ENCODE results near the gene NPAS3. TPM values are rescaled to one million over a fixed set of nuclear protein-coding genes. Genes with fewer than 3 reads are reported as not detected.

Gene NPAS3
- total RNA-seq, 1 donor from 2014 or later, result 2.5 TPM

DNA sequence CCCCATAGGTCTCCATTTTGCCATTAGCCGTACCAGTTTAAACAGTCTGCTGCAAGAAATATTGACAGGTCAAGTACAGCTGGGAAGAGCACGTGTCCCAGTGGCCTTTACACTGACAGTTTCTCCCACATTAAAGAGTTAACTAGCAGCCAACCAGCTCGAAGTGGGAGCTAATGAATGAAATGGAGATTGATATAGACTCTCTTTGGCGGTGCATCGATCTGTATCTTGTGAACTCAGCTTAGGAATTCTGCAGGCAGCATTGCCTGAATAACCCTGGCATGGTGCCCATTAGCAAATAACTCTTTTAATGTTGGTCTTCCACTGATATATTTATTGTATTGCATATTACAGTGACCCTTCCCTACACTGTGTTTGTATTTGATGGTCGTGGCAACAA, 692.8 kb downstream of the NPAS3 start:
- Histone ChIP-seq H3K27ac (replicated peaks) (no peak overlapping the region), H3K9me3 (replicated peaks) (no peaks in the 10 kb centered on the region), H3K4me3 (no peak overlapping the region), H3K27me3 (ENCODE audit: low read depth) (no peaks in the 10 kb centered on the region), H3K4me1 (no peaks in the 10 kb centered on the region), H3K36me3 (no peaks in the 10 kb centered on the region)
- no peak for DNase-seq
- TF ChIP-seq, protein P1, sequence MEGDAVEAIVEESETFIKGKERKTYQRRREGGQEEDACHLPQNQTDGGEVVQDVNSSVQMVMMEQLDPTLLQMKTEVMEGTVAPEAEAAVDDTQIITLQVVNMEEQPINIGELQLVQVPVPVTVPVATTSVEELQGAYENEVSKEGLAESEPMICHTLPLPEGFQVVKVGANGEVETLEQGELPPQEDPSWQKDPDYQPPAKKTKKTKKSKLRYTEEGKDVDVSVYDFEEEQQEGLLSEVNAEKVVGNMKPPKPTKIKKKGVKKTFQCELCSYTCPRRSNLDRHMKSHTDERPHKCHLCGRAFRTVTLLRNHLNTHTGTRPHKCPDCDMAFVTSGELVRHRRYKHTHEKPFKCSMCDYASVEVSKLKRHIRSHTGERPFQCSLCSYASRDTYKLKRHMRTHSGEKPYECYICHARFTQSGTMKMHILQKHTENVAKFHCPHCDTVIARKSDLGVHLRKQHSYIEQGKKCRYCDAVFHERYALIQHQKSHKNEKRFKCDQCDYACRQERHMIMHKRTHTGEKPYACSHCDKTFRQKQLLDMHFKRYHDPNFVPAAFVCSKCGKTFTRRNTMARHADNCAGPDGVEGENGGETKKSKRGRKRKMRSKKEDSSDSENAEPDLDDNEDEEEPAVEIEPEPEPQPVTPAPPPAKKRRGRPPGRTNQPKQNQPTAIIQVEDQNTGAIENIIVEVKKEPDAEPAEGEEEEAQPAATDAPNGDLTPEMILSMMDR (IDR thresholded peaks at IDR 0.05; ENCODE audit: borderline replicate concordance), result no peak
- intact Hi-C loops (cut with micrococcal nuclease), result no loop called here

DNA sequence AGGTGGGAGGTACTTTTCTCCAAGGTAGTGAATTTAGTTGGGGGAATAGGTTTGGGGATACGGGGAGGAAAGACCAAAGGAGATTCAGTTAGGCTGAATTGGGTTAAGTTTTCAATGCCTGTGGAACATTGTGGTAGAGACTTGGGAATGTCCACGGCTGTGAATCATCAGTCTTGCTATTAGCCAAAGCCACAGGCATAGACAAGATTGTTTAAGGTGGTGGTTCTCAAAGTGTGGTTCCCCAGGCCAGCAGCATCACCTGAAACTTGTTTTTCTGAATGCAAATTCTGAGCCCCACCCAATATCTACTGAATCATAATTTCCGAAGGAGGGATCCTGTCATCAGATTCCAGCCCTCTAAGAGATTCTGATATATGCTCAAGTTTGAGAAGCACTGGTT, 696.0 kb downstream of the NPAS3 start:
- H3K36me3 ChIP-seq, result no peaks in the 10 kb centered on the region
- no peaks in the 10 kb centered on the region for H3K4me1 ChIP-seq
- TF ChIP-seq, protein P1 (IDR thresholded peaks at IDR 0.05; ENCODE audit: borderline replicate concordance), result no peak
- H3K4me3 ChIP-seq, result no peak overlapping the region
- no peak for DNase-seq
- no peak overlapping the region for H3K27ac ChIP-seq (replicated peaks)
- no peaks in the 10 kb centered on the region for H3K27me3 ChIP-seq (ENCODE audit: low read depth)
- no peaks in the 10 kb centered on the region for H3K9me3 ChIP-seq (replicated peaks)
- intact Hi-C loops (cut with micrococcal nuclease), result no loop called here

DNA sequence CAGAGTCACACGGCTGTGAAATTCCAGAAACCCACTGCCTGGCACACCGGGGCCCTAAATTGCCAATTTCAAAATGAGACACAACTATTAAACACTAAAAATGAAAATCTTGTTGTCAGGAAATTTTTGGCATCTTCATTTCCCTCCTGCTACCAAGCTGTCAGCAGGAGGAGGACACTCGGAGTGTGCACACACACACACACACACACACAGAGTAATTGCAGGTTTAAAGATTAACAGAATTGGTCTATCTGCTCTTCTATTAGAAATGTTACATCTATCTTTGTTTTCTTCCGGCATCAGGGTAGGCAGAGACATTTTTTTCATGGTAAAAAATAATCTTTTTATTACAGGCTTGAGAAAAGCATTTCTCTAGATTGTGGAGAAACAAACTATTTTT, 698.0 kb downstream of the NPAS3 start:
- DNase-seq, result no peak
- TF ChIP-seq, protein P1 (IDR thresholded peaks at IDR 0.05; ENCODE audit: borderline replicate concordance), result no peak
- no peak overlapping the region for H3K27ac ChIP-seq (replicated peaks)
- H3K9me3 ChIP-seq (replicated peaks), result no peaks in the 10 kb centered on the region
- intact Hi-C loops (cut with micrococcal nuclease), result no loop called here
- H3K27me3 ChIP-seq (ENCODE audit: low read depth), result peaks cover 14% of the 10 kb centered on the region
- H3K36me3 ChIP-seq, result no peaks in the 10 kb centered on the region
- no peak overlapping the region for H3K4me3 ChIP-seq
- H3K4me1 ChIP-seq, result no peaks in the 10 kb centered on the region

DNA sequence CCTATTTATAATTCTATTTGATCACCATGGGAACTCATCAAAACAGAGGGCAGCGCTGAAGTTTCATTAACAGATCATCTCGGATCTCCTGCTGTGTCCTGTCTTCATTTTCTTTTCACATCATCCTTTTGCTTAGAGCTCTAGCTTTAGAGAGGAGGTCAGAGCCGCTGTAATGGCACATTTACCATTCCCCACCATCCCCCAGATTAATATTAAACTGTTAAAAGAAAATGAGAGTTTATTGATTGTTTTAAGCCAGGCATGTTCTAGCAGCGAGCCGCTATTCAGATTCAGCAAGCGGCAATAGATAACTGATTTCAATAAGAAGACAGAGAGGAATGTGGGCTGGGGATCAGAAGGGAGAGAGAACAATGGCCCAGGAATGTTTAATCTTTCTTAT, 703.4 kb downstream of the NPAS3 start:
- Histone ChIP-seq H3K36me3 (no peaks in the 10 kb centered on the region), H3K9me3 (replicated peaks) (no peaks in the 10 kb centered on the region), H3K4me1 (no peaks in the 10 kb centered on the region), H3K27ac (replicated peaks) (no peak overlapping the region), H3K4me3 (no peak overlapping the region), H3K27me3 (ENCODE audit: low read depth) (peaks cover 30% of the 10 kb centered on the region)
- DNase-seq, result no peak
- TF ChIP-seq, protein P1 (IDR thresholded peaks at IDR 0.05; ENCODE audit: borderline replicate concordance), result no peak
- intact Hi-C loops (cut with micrococcal nuclease), result no loop called here

DNA sequence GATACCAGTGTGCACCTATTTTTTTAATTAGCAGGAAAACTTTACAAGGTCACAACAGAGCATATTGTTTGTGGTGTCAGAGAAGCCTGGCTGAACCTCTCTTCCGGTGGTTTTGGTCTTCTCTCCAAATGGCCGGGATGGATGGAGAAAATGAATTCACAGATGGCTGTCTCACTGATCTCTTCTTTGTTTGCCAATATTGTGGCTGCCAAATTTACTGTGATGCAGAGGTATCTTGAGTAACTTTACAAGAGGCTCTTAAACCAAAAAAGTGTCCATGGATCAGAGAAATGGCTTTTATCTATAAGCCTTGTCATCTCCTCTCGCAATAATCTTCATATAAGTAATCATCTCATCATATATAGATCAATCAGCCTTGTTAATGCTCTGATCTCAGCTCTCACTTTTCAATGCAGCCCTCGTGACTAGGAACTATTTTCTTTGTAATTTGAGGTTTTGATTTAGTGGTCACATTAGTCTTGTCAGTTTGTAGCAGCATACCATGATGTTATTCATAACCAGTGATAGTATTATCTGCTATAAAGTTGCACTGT, 704.1 kb downstream of the NPAS3 start:
- Histone ChIP-seq H3K27me3 (ENCODE audit: low read depth) (peaks cover 30% of the 10 kb centered on the region), H3K4me3 (no peak overlapping the region), H3K9me3 (replicated peaks) (no peaks in the 10 kb centered on the region), H3K27ac (replicated peaks) (no peak overlapping the region), H3K36me3 (no peaks in the 10 kb centered on the region), H3K4me1 (no peaks in the 10 kb centered on the region)
- no peak for DNase-seq
- intact Hi-C loops (cut with micrococcal nuclease), result no loop called here
- TF ChIP-seq, protein P1 (IDR thresholded peaks at IDR 0.05; ENCODE audit: borderline replicate concordance), result no peak
